ENCODE results near the gene SYT5. TPM values are rescaled to one million over a fixed set of nuclear protein-coding genes. Genes with fewer than 3 reads are reported as not detected.
"Not testable (repeated sequence)": the region's sequence is repeated elsewhere in the genome, so short reads cannot be mapped to it uniquely, and the experiment has no call there.

SYT5 gene
- polyA plus RNA-seq, 1 donor (not counting 4 experiments of a cell fraction or from before 2014, with no cell fraction given) = 0.33 TPM

- Histone ChIP-seq H3K4me2 (ENCODE audit: control insufficient read depth, extremely low read depth, insufficient read depth, low read depth, low read length) (no peak overlapping the region), H3K9me3 (ENCODE audit: control insufficient read depth, low read depth, low read length) (no peaks in the 10 kb centered on the region), H2AFZ (ENCODE audit: control insufficient read depth, low read length) (no peak overlapping the region), H3K9me1 (ENCODE audit: control insufficient read depth, extremely low read depth, insufficient read depth, low read length) (no peaks in the 10 kb centered on the region), H3K9ac (ENCODE audit: control insufficient read depth, extremely low read depth, insufficient read depth, low read length) (no peak overlapping the region), H3K36me3 (ENCODE audit: control insufficient read depth in 2 of 2, extremely low read depth in 1 of 2, insufficient read depth in 2 of 2, low read length in 2 of 2) (peaks cover 10 to 13% of the 10 kb centered on the region in 2 experiments), H3K27me3 (ENCODE audit: control insufficient read depth, extremely low read depth, insufficient read depth, low read length) (no peaks in the 10 kb centered on the region), H4K20me1 (ENCODE audit: control insufficient read depth, extremely low read depth, insufficient read depth, low read length) (no peaks in the 10 kb centered on the region), H3K4me3 (ENCODE audit: control insufficient read depth in 2 of 3, extremely low read depth in 1 of 3, insufficient read depth in 2 of 3, low read depth in 1 of 3, low read length in 3 of 3) (no peak overlapping the region), H3K4me1 (ENCODE audit: control insufficient read depth, extremely low read depth, insufficient read depth, low read length) (no peaks in the 10 kb centered on the region), H3K27ac (ENCODE audit: control insufficient read depth, insufficient read depth, low read length) (no peak overlapping the region), H3K79me2 (ENCODE audit: control insufficient read depth, insufficient read depth, low read length) (no peaks in the 10 kb centered on the region)
- TF ChIP-seq EZH2 (IDR thresholded peaks at IDR 0.05; ENCODE audit: low read length) (no peak), CTCF (optimal IDR thresholded peaks at IDR 0.05 in 1 of 3, IDR thresholded peaks at IDR 0.05 in 1 of 3, conservative IDR thresholded peaks at IDR 0.05 in 1 of 3; ENCODE audit: extremely low read depth in 1 of 3, insufficient read depth in 2 of 3, low read length in 3 of 3) (no peak)
- DNase-seq (ENCODE audit: low read depth, low spot score) (no peak), FAIRE-seq (no peak)
- dilution Hi-C loops (cut with MboI; ENCODE audit: extremely low pct_ligation_motif_present, low sequenced_read_pairs) = no loop called here
Measured at GRCh38 chr19:55225415-55225958, 45.4 kb upstream of the SYT5 start.

- DNase-seq (ENCODE audit: low read depth, low spot score); dilution Hi-C loops (cut with MboI; ENCODE audit: extremely low pct_ligation_motif_present, low sequenced_read_pairs); H3K9ac ChIP-seq (ENCODE audit: control insufficient read depth, extremely low read depth, insufficient read depth, low read length); H3K4me1 ChIP-seq (ENCODE audit: control insufficient read depth, extremely low read depth, insufficient read depth, low read length); H3K4me3 ChIP-seq (ENCODE audit: control insufficient read depth in 2 of 3, extremely low read depth in 1 of 3, insufficient read depth in 2 of 3, low read depth in 1 of 3, low read length in 3 of 3); H3K9me3 ChIP-seq (ENCODE audit: control insufficient read depth, low read depth, low read length); H4K20me1 ChIP-seq (ENCODE audit: control insufficient read depth, extremely low read depth, insufficient read depth, low read length); H3K79me2 ChIP-seq (ENCODE audit: control insufficient read depth, insufficient read depth, low read length); H3K9me1 ChIP-seq (ENCODE audit: control insufficient read depth, extremely low read depth, insufficient read depth, low read length); H2AFZ ChIP-seq (ENCODE audit: control insufficient read depth, low read length); H3K27ac ChIP-seq (ENCODE audit: control insufficient read depth, insufficient read depth, low read length); H3K27me3 ChIP-seq (ENCODE audit: control insufficient read depth, extremely low read depth, insufficient read depth, low read length); H3K4me2 ChIP-seq (ENCODE audit: control insufficient read depth, extremely low read depth, insufficient read depth, low read depth, low read length); FAIRE-seq: not testable (repeated sequence)
- H3K36me3 ChIP-seq (ENCODE audit: control insufficient read depth in 2 of 2, extremely low read depth in 1 of 2, insufficient read depth in 2 of 2, low read length in 2 of 2) = peaks cover 10 to 14% of the 10 kb centered on the region in 2 experiments
Measured at GRCh38 chr19:55224679-55225414, 44.8 kb upstream of the SYT5 start.

Data from keratinocyte (primary cell).